GM12891 (cell line): ENCODE measurements around the gene RSL24D1.

Experiments
- DNase-seq: peaks from one replicate; pipeline ENCODE4 v3.0.0; 2011; ENCODE audit warnings: low spot score; ENCODE audit not compliant: insufficient read length
- FAIRE-seq: peaks from 2 replicates; lab custom pipeline; 2011; peaks lifted over from hg19 to GRCh38; lab: Jason Lieb, UNC
- PAX5 ChIP-seq: IDR thresholded peaks from 2 replicates; pipeline ENCODE4 v1.6.1; 2011; ENCODE audit warnings: low read length, moderate library complexity, mild to moderate bottlenecking; ENCODE audit not compliant: insufficient read depth, severe bottlenecking
- POLR2A ChIP-seq: IDR thresholded peaks from 2 replicates; pipeline ENCODE4 v1.6.1; 2011; ENCODE audit warnings: low read depth, low read length, control low read depth
- POLR2AphosphoS5 ChIP-seq: IDR thresholded peaks from 2 replicates; pipeline ENCODE4 v1.6.1; 2011; ENCODE audit warnings: low read depth, low read length, control low read depth
- POU2F2 ChIP-seq: IDR thresholded peaks from 2 replicates; pipeline ENCODE4 v1.6.1; 2011; ENCODE audit warnings: low read depth, mild to moderate bottlenecking, control low read depth, low read length, moderate library complexity
- SPI1 ChIP-seq: IDR thresholded peaks from 2 replicates; pipeline ENCODE4 v1.6.1; 2011; ENCODE audit warnings: low read depth, low read length, control low read depth
- TAF1 ChIP-seq: IDR thresholded peaks from 2 replicates; pipeline ENCODE4 v1.6.1; 2011; ENCODE audit warnings: low read depth, low read length, control low read depth

RSL24D1 gene

DNA sequence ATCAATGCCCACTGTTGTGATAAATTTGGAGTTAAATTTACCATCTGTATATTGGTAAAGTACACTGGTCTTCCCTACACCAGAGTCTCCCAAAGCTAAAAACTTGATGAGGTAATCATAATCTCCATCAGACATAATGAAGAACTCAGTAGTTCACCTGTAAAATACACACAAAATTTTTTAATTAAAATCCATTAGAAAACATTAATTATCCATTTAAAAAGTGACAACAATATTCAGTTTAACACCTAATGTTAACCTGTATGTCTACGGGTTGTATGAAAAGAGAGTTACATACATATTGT is 38.0 kb upstream of the RSL24D1 start:
- TF ChIP-seq TAF1 (no peak), POLR2A (no peak), POLR2AphosphoS5 (no peak)
- DNase-seq (no peak), FAIRE-seq (no peak)

GRCh38 chr15:55234104-55234799 is 37.5 kb upstream of the RSL24D1 start:
- TF ChIP-seq PAX5 = no peak
- no peak for TF ChIP-seq TAF1
- no peak for TF ChIP-seq SPI1
- no peak for TF ChIP-seq POU2F2
- no peak for TF ChIP-seq POLR2AphosphoS5
- TF ChIP-seq POLR2A = no peak
- DNase-seq (no peak), FAIRE-seq (no peak)

GRCh38 chr15:55231455-55231854 is 34.7 kb upstream of the RSL24D1 start:
- FAIRE-seq (no peak), DNase-seq (no peak)
- no peak for TF ChIP-seq TAF1
- no peak for TF ChIP-seq POLR2A
- no peak for TF ChIP-seq POLR2AphosphoS5

DNA sequence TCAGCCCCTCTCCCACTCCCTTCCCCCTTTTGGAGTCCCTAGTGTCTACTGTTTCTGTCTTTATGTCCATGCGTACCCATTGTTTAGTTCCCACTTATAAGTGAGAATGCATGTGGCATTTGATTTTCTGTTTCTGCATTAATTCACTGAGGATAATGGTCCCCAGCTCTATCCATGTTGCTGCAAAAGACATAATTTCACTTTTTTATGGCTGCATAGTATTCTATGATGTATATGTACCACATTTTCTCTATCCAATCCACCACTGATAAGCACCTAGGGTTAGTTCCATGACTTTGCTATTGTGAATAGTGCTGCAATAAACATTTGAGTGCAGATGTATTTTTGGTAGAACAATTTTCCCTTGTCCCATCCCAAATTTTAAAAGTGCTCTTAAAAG is 34.2 kb upstream of the RSL24D1 start:
- no peak for FAIRE-seq
- no peak for DNase-seq
- TF ChIP-seq TAF1 = no peak
- no peak for TF ChIP-seq POU2F2
- no peak for TF ChIP-seq SPI1
- TF ChIP-seq PAX5 = no peak
- TF ChIP-seq POLR2A = no peak
- no peak for TF ChIP-seq POLR2AphosphoS5

DNA sequence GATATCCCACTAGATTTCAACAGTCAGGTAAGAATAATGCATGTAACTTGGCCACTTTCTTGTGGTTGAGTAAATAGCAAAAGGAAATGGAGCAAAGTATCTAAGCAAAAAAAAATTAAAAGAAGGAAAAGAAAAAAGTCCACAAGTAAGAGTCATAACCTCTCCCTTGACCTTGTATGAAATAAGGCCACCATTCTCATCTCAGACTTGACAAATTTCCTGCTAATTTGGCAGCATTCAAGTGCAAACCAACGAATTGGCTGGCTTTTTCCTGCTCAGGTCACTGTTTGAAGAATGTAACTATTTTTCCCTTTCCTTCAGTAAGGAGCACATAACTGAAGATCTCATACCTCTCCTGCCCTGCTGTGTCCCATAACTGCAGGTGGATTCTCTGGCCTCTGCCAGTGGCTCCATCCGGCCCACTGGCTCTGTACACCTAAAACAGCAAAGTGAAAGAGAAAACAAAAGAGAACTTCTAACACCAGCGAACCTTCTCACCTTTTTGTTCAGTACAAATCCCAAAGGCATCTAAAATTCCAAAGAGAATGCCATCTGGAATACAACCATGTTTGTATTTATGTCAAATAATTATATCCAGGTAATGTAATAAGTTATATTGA is 33.4 kb upstream of the RSL24D1 start:
- no peak for DNase-seq
- no peak for FAIRE-seq
- no peak for TF ChIP-seq PAX5
- no peak for TF ChIP-seq POU2F2
- TF ChIP-seq SPI1 = no peak
- TF ChIP-seq TAF1 = no peak
- no peak for TF ChIP-seq POLR2AphosphoS5
- no peak for TF ChIP-seq POLR2A

DNA sequence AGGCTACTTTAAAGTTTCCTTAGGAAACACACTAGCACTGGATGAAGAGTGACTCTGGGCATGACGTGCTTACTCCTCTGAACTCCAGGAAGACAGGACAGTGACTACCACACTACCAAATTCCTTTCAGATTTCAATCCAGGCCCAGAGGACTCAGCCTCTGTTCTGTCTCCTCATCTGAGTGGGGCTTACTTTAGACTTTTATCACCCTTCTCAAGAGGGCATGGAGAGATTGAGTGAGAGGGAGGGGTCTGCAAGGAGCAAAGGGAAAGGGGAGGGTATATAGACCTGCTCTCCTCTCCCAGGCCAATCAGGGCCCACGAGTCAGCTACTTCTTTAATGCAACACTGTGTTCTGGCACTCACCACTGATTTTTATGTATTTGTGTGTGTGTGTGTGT is 29.4 kb upstream of the RSL24D1 start:
- TF ChIP-seq PAX5 (no peak), SPI1 (no peak), POLR2A (no peak), POLR2AphosphoS5 (no peak), POU2F2 (no peak), TAF1 (no peak)
- FAIRE-seq = no peak
- no peak for DNase-seq

DNA sequence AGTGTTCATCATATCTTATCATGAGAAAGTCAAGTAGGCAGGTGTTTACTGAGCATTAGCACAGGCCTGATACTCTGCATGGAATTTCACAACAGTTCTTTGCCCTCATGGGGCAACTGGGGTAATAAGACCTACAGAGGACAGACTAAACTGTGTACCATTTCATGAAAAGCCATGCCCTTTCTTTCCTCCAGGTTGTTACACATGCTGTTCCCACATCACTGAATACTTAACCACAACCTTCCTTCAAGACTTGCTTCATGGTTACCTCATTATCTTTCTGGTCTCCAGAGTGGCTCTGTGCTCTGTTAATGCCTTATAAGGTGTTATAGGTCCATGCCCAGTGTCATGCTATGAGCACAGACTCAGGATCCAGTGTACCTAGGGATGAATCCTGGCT is 28.2 kb upstream of the RSL24D1 start:
- TF ChIP-seq TAF1 (no peak), POU2F2 (no peak), POLR2AphosphoS5 (no peak; the same call in 1 of the 2 replicates), SPI1 (no peak), PAX5 (no peak)
- DNase-seq (no peak), FAIRE-seq (peak; percentile 71)

GRCh38 chr15:55222588-55222987 is 25.8 kb upstream of the RSL24D1 start:
- peak; percentile 56 for FAIRE-seq
- no peak for TF ChIP-seq POLR2A
- no peak for TF ChIP-seq POLR2AphosphoS5
- no peak for TF ChIP-seq PAX5
- peak; percentile 64; the same call in 1 of the 2 replicates for TF ChIP-seq POU2F2
- peak; percentile 50; the same call in 1 of the 2 replicates for TF ChIP-seq SPI1
- TF ChIP-seq TAF1 = no peak

GRCh38 chr15:55221090-55222011 is 24.6 kb upstream of the RSL24D1 start:
- TF ChIP-seq PAX5 = no peak
- 0 out of 2 replicates have a peak, but pooled peaks have one; percentile 9 for TF ChIP-seq SPI1
- TF ChIP-seq TAF1 = no peak
- TF ChIP-seq POLR2AphosphoS5 = no peak
- no peak for TF ChIP-seq POU2F2
- TF ChIP-seq POLR2A = peak; percentile 42; the same call in 1 of the 2 replicates
- FAIRE-seq = peak; percentile 68

More at GRCh38 chr15:55222588-55222987, 25.8 kb upstream of the RSL24D1 start:
- no peak for DNase-seq

DNA sequence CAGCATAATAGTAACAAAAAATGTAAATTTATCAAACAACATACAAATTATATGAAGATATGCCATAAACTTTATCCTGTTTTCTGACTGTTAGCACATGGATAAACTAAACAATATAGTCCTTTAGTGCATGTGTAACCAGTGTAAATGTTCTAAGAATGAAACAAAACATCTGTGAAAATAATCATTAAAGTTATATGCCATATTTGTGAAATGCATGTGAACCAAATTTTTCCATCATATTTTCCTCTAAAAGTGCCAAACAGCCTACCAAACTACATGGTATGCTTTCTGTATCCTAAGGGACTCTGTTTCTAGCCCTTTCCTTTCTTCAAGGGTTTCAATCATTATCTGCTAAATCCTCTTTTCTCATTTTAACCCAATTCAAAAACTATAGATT is 23.9 kb upstream of the RSL24D1 start:
- DNase-seq (no peak), FAIRE-seq (no peak)
- TF ChIP-seq POLR2AphosphoS5 (no peak), SPI1 (no peak), POU2F2 (no peak), PAX5 (no peak), POLR2A (no peak)

More at GRCh38 chr15:55221090-55222011, 24.6 kb upstream of the RSL24D1 start:
- no peak for DNase-seq
